Gastrocnemius medialis (tissue), 4 donors: ENCODE measurements around the gene TSSK6.

ENCODE experiments used
- CTCF ChIP-seq, 5 experiments: fragments of 450-650 bp in 3 of 5; fragments of 200-600 bp in 2 of 5; sonication (generic) in 2 of 5; IDR thresholded peaks in 4 of 5; conservative IDR thresholded peaks in 1 of 5; 1 replicate in 4 of 5; 2 replicates in 1 of 5; pipeline ENCODE4 v1.5.1; 2016 to 2019; ENCODE audit warnings: antibody characterized with exemption in 5 of 5, mild to moderate bottlenecking in 3 of 5, moderate library complexity in 3 of 5
- POLR2A ChIP-seq, 2 donors: fragments of 450-650 bp; IDR thresholded peaks; one replicate each; pipeline ENCODE4 v1.6.1; 2017; ENCODE audit warnings: antibody characterized with exemption in 2 of 2, mild to moderate bottlenecking in 2 of 2, moderate library complexity in 2 of 2

- no peak for TF ChIP-seq CTCF (IDR thresholded peaks at IDR 0.05 in 4 of 5, conservative IDR thresholded peaks at IDR 0.05 in 1 of 5)
- no peak for TF ChIP-seq POLR2A (IDR thresholded peaks at IDR 0.05)
Observed at GRCh38 chr19:19526581-19527370, 11.4 kb upstream of the TSSK6 start.
